Calu3 (cell line): ENCODE data around the gene CALML3. TPM values are rescaled to one million over a fixed set of nuclear protein-coding genes. Genes with fewer than 3 reads are reported as not detected.

ENCODE experiments used
- BruUV-seq: library from RNA; stranded (reverse); fragments of 400-500 nt; replicated peaks from 2 replicates; lab custom pipeline; 2021; lab: Mats Ljungman, UMichigan
- CTCF ChIA-PET: fragments of 300-600 bp; sonication (Branson Sonifier 250); formaldehyde crosslinking; loops from one replicate; lab custom pipeline; 2022; ENCODE audit warnings: antibody characterized with exemption; lab: Charles Lee
- DNase-seq: peaks from one replicate; pipeline ENCODE4 v3.0.0; 2022
- H3K27ac Mint-ChIP-seq: one replicate; pipeline ENCODE4 v1.8.0; 2022; ENCODE audit warnings: mixed read lengths; ENCODE audit not compliant: unreplicated experiment
- H3K27me3 Mint-ChIP-seq: one replicate; pipeline ENCODE4 v1.8.0; 2022; ENCODE audit warnings: mixed read lengths; ENCODE audit not compliant: unreplicated experiment
- H3K36me3 Mint-ChIP-seq: one replicate; pipeline ENCODE4 v1.8.0; 2022; ENCODE audit warnings: mild to moderate bottlenecking, moderate library complexity, mixed read lengths; ENCODE audit not compliant: insufficient read depth, unreplicated experiment
- H3K4me1 Mint-ChIP-seq: one replicate; pipeline ENCODE4 v1.8.0; 2022; ENCODE audit warnings: mild to moderate bottlenecking, low read depth, mixed read lengths; ENCODE audit not compliant: unreplicated experiment
- H3K4me3 Mint-ChIP-seq: one replicate; pipeline ENCODE4 v1.8.0; 2022; ENCODE audit warnings: mild to moderate bottlenecking, low read depth, moderate library complexity, mixed read lengths; ENCODE audit not compliant: unreplicated experiment
- H3K9me3 Mint-ChIP-seq: one replicate; pipeline ENCODE4 v1.8.0; 2022; ENCODE audit warnings: low read depth, mixed read lengths; ENCODE audit not compliant: unreplicated experiment
- intact Hi-C: fragments of 100-400 bp; cut with micrococcal nuclease; formaldehyde crosslinking; loops from one replicate; pipeline ENCODE4 v1.10.0; 2022; ENCODE audit not compliant: unreplicated experiment
- total RNA-seq: library from RNA; stranded (reverse); gene quantifications from 2 replicates; pipeline ENCODE4 v1.2.3, GENCODE V29; 2022
- TF ChIP-seq, protein P1 (sequence below): fragments of 200-600 bp; IDR thresholded peaks from one replicate; pipeline ENCODE4 v1.8.0; 2022; ENCODE audit warnings: antibody characterized with exemption; ENCODE audit not compliant: unreplicated experiment

CALML3 gene
- total RNA-seq, 1 experiment from 2014 or later, result not detected

DNA sequence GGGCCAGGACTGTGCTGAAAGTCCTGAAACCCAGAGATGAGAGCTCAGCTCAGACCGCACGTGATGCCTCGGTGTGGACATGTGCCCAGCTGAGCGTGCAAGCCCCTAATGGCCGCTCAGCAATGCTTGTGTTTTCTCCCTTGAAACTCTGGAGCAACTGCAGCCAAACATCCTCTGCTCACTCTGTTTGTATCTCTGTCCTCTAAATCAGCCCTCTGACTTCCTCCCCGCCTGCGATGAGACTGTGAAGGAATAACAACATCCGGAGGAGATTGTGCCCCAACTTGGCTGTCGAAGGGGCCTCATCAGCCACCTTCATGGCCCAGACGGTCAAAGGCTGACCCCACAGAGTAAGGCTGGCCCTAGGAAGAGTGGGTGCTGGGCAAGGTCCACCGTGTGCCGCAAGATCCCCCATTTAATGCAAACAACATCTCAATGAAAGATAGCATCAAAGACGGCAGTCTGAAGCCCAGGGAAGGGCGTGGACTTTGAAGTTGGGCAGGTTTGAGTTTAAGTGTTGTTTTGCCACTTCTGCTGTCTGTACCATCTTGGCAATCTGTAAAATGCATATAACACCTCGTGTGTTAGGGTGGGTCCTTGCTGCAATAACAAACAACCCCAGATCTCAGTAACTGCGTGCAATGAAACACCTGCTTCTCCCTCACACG, 39.9 kb downstream of the CALML3 start:
- TF ChIP-seq, protein P1, sequence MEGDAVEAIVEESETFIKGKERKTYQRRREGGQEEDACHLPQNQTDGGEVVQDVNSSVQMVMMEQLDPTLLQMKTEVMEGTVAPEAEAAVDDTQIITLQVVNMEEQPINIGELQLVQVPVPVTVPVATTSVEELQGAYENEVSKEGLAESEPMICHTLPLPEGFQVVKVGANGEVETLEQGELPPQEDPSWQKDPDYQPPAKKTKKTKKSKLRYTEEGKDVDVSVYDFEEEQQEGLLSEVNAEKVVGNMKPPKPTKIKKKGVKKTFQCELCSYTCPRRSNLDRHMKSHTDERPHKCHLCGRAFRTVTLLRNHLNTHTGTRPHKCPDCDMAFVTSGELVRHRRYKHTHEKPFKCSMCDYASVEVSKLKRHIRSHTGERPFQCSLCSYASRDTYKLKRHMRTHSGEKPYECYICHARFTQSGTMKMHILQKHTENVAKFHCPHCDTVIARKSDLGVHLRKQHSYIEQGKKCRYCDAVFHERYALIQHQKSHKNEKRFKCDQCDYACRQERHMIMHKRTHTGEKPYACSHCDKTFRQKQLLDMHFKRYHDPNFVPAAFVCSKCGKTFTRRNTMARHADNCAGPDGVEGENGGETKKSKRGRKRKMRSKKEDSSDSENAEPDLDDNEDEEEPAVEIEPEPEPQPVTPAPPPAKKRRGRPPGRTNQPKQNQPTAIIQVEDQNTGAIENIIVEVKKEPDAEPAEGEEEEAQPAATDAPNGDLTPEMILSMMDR, result no peak
- H3K4me1 Mint-ChIP-seq, result peaks cover 39% of the 10 kb centered on the region
- H3K9me3 Mint-ChIP-seq, result no peaks in the 10 kb centered on the region
- DNase-seq, result no peak
- CTCF ChIA-PET, result no interaction called here
- H3K36me3 Mint-ChIP-seq, result peaks cover 6% of the 10 kb centered on the region
- BruUV-seq, result no TSS peak
- no peaks in the 10 kb centered on the region for H3K27me3 Mint-ChIP-seq
- intact Hi-C loops, result no loop called here
- no peak overlapping the region for H3K4me3 Mint-ChIP-seq
- H3K27ac Mint-ChIP-seq, result no peak overlapping the region

DNA sequence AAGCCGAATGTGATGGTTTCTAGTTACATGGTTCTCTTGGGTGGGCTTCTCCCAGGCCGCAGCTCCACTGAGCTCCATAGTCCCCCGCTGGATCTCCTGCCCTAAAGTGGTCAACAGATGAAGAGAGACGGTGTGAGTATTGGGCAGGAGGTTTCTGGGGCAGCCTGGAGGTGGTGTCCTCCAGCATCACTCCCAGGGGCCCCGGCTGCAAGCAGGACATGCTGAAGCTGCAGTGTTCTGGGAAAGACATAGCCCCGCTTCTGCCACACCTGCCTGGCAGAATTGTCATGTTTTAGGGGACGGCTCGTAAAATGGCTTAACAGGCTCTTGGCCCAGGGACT, 40.4 kb downstream of the CALML3 start:
- intact Hi-C loops, result no loop called here
- BruUV-seq, result no TSS peak
- Mint-ChIP-seq H3K27ac (no peak overlapping the region), H3K4me1 (peaks cover 34% of the 10 kb centered on the region), H3K36me3 (peaks cover 6% of the 10 kb centered on the region), H3K4me3 (no peak overlapping the region), H3K27me3 (no peaks in the 10 kb centered on the region), H3K9me3 (no peaks in the 10 kb centered on the region)
- TF ChIP-seq, protein P1, result no peak
- CTCF ChIA-PET, result no interaction called here
- no peak for DNase-seq

DNA sequence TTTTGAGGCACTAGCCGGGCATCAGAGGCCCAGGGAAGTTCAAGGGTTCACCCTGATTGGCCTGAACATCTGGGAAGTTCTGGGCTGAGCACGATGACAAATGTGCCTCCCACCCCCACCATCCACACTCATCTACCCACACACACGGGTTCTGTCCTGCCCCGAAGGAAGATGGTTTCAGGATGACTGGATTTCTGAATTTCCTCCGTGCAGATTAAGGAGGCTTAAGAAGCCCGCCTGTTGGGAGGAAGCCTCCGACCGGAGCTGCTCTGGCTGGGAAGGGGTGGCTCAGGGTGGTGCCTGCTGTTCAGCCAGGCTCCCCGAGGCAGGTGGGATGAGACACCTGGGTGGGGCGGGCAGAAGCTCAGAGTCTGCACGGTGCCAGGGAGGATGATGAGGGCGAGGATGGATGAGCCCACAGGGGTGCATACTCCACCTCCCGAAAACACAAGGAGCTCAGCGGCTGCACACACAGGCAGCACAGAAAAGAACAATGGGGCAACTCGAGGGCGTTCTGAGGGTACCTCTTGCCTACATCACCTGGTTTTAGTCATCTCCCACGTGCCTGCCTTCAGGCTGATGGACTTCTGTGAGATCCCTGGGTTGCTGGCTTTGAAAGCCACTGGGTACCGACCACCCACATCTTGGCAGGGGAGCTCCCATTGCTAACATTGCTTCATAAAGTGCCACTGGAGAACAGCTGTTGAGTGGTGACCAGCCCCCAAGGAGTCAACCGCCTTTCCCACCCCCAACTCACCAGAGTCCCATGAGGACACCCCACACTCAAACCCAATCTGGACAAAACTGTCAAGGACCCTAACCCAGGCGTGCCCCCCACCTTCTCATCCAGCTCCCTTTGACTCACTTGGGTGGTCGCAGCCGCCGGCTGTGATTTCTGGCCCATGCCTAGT, 41.2 kb downstream of the CALML3 start:
- no peak overlapping the region for H3K4me3 Mint-ChIP-seq
- no peaks in the 10 kb centered on the region for H3K27me3 Mint-ChIP-seq
- peaks cover 30% of the 10 kb centered on the region for H3K4me1 Mint-ChIP-seq
- CTCF ChIA-PET, result no interaction called here
- H3K27ac Mint-ChIP-seq, result no peak overlapping the region
- TF ChIP-seq, protein P1, result no peak
- no peak for DNase-seq
- peaks cover 6% of the 10 kb centered on the region for H3K36me3 Mint-ChIP-seq
- H3K9me3 Mint-ChIP-seq, result no peaks in the 10 kb centered on the region
- no TSS peak for BruUV-seq
- intact Hi-C loops, result no loop called here

DNA sequence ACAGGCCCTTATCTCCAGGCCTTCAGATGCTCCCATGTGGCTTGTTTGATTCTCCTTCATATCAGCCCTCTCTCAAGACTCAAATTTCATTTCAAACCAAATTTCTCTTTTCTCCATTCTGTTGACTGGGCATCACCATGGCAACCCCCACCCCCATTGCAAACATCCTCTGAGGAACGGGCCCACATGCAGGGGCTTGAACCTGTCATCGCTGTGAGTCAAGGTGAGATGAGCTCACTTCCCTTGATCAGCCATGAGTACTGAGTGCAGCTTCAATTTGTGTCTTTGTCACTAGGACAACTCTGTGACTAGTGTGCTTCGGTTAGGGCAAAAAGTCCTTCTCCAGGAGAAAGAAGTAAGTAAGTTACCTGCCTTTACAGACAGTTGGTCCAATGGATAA, 41.9 kb downstream of the CALML3 start:
- CTCF ChIA-PET, result no interaction called here
- intact Hi-C loops, result no loop called here
- peaks cover 30% of the 10 kb centered on the region for H3K4me1 Mint-ChIP-seq
- peaks cover 6% of the 10 kb centered on the region for H3K36me3 Mint-ChIP-seq
- DNase-seq, result no peak
- TF ChIP-seq, protein P1, result no peak
- H3K9me3 Mint-ChIP-seq, result no peaks in the 10 kb centered on the region
- no peaks in the 10 kb centered on the region for H3K27me3 Mint-ChIP-seq
- no peak overlapping the region for H3K4me3 Mint-ChIP-seq
- BruUV-seq, result no TSS peak
- no peak overlapping the region for H3K27ac Mint-ChIP-seq
